ENCODE data around the gene USP7. TPM values are rescaled to one million over a fixed set of nuclear protein-coding genes. Genes with fewer than 3 reads are reported as not detected.

The USP7 gene
- total and polyA plus RNA-seq, 4 donors = 19.7 to 174 (median 56.0) TPM

DNA sequence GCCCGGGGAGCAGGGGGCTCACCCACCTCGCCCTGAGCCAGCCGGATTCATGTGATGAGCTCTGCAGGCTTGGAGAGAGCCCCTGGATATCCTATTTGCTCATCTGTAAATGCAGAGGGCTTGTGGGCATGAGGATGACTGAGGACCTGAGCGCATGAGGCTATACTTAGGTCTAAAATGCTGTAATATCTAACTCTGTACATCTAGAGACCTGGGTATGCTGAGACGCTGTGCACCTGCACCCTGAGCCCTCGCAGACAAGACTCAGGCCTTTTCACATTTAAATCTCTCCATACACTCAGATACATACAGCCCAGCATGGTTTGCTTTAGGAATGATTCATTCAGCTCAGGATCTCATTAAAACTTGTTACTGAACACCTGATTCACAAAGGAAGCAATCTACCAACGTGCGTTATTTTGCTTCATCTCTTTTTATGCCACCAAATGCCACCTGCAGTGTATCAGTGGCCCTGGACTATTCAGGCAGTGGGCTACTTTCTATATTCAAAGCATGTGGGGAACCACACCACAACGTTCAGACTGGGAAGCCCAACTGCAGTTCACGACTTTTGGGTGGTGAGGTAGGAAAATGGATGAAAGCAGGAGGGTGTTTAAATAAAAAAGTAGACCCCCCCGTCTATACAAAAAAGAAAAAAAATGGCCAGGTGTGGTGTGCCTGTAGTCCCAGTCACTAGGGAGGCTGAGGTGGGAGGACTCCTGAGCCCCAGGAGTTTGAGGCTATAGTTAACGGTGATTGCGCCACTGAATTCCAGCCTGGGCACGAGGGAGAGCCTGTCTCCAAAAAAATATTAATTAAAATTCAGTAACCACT lies 12.0 kb downstream of the USP7 start:
- 70 to 72% methylated on average over 14 of the region's 14 CpGs for WGBS, 2 donors
- no peak overlapping the region for H3K27ac ChIP-seq (ENCODE audit: low read depth in 1 of 2, low read length in 1 of 2)

DNA sequence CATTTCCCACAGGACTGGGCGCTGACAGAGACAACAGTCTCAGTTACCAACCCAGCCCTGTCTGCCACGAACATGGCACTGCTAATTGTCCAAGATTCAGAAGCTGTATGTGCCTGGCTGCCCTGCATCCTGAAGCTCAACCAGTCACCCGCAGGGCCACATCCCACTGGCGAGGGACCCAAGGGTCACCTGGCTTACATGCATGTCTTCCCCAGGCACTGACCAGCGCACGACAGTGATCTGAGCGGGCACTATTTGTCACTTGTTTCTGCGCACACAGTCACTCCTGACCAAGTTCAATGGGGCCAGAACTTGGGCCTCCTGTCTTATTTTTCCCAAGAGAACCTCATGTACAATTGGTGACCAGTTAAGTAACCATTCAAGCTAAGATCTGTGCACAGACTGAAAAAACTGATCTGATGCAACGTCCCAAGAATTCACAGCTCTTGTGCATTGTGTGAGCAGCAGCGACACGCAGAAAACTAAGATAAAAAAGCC lies 13.1 kb downstream of the USP7 start:
- ATAC-seq (ENCODE audit: insufficient read depth, low FRiP score) (no peak), DNase-seq (peak in 2 of 3 donors; percentile 31 to 49)
- Histone ChIP-seq H3K36me3 (ENCODE audit: control insufficient read depth in 4 of 4, insufficient read depth in 4 of 4, low read length in 4 of 4) (no peaks in the 10 kb centered on the region), H3K27me3 (ENCODE audit: control insufficient read depth in 3 of 3, insufficient read depth in 3 of 3, low read length in 2 of 3) (no peaks in the 10 kb centered on the region), H3K4me1 (ENCODE audit: control insufficient read depth in 5 of 5, insufficient read depth in 5 of 5, low read length in 5 of 5) (peaks cover 12 to 40% (median 18%) of the 10 kb centered on the region in 5 donors), H3K4me3 (no peak overlapping the region), H3K9ac (ENCODE audit: insufficient read depth in 1 of 2, low read length in 2 of 2) (peak overlapping the region in 1 of 2 donors; percentile 19), H3K27ac (ENCODE audit: low read depth in 1 of 2, low read length in 1 of 2) (no peak overlapping the region), H3K9me3 (ENCODE audit: control insufficient read depth in 4 of 4, insufficient read depth in 3 of 4, low read length in 3 of 4) (no peaks in the 10 kb centered on the region)
- WGBS, 2 donors = 81 to 83% methylated on average over 11 of the region's 11 CpGs
- TF ChIP-seq, protein P1, sequence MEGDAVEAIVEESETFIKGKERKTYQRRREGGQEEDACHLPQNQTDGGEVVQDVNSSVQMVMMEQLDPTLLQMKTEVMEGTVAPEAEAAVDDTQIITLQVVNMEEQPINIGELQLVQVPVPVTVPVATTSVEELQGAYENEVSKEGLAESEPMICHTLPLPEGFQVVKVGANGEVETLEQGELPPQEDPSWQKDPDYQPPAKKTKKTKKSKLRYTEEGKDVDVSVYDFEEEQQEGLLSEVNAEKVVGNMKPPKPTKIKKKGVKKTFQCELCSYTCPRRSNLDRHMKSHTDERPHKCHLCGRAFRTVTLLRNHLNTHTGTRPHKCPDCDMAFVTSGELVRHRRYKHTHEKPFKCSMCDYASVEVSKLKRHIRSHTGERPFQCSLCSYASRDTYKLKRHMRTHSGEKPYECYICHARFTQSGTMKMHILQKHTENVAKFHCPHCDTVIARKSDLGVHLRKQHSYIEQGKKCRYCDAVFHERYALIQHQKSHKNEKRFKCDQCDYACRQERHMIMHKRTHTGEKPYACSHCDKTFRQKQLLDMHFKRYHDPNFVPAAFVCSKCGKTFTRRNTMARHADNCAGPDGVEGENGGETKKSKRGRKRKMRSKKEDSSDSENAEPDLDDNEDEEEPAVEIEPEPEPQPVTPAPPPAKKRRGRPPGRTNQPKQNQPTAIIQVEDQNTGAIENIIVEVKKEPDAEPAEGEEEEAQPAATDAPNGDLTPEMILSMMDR (IDR thresholded peaks at IDR 0.05; ENCODE audit: control extremely low read depth, extremely low read depth) = no peak

More for the DNA sequence above, 12.0 kb downstream of the USP7 start:
- no peak for ATAC-seq (ENCODE audit: insufficient read depth, low FRiP score)
- H3K4me3 ChIP-seq = no peak overlapping the region
- TF ChIP-seq, protein P1 (IDR thresholded peaks at IDR 0.05; ENCODE audit: control extremely low read depth, extremely low read depth) = no peak
- H3K27me3 ChIP-seq (ENCODE audit: control insufficient read depth in 3 of 3, insufficient read depth in 3 of 3, low read length in 2 of 3) = no peaks in the 10 kb centered on the region
- no peak for DNase-seq
- H3K36me3 ChIP-seq (ENCODE audit: control insufficient read depth in 4 of 4, insufficient read depth in 4 of 4, low read length in 4 of 4) = no peaks in the 10 kb centered on the region
- peaks cover 12 to 46% (median 23%) of the 10 kb centered on the region in 5 donors for H3K4me1 ChIP-seq (ENCODE audit: control insufficient read depth in 5 of 5, insufficient read depth in 5 of 5, low read length in 5 of 5)
- no peak overlapping the region for H3K9ac ChIP-seq (ENCODE audit: insufficient read depth in 1 of 2, low read length in 2 of 2)
- H3K9me3 ChIP-seq (ENCODE audit: control insufficient read depth in 4 of 4, insufficient read depth in 3 of 4, low read length in 3 of 4) = no peaks in the 10 kb centered on the region

DNA sequence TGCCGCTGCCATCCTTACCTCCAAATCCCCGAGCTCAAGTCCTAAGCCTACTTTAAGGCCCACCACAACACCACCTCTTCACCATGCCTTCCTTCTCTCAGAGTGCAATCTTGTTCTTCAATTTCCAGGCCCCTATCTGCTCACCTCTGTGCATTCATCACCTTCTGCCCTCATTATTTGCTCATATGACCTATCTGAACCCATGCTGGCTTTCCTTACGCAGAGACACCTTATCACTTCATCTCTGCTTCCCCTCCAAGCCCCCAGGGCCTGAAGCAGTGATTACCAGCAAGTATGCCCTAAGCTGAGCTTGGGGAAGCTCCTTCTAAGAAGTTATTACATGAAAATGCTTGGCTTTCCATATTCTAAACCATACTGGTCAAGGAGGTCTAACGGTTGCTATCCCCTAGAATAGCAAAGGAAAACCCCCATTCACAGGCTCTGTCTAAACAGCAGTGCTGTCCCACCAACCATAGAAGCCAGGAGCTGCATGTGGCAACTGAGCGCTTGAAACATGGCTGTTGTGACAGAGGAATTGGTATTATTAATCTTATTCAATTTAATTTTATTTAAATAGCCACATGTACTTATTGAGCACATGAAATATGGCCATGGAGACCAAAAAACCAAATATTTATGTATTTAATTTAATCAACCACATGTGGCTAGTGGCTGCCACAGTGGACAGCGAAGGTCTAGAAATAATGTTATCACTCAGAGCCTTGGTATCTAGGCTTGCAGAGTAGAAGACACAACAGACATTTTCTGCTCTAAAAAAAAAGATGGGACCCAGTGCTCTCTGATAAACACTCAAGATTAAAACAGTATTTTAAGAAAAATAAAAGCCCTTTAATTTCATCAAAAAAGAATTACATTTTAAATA lies 13.9 kb downstream of the USP7 start:
- Histone ChIP-seq H3K27ac (ENCODE audit: low read depth in 1 of 2, low read length in 1 of 2) (no peak overlapping the region), H3K27me3 (ENCODE audit: control insufficient read depth in 3 of 3, insufficient read depth in 3 of 3, low read length in 2 of 3) (no peaks in the 10 kb centered on the region), H3K4me3 (no peak overlapping the region), H3K36me3 (ENCODE audit: control insufficient read depth in 4 of 4, insufficient read depth in 4 of 4, low read length in 4 of 4) (no peaks in the 10 kb centered on the region), H3K9ac (ENCODE audit: insufficient read depth in 1 of 2, low read length in 2 of 2) (no peak overlapping the region), H3K4me1 (ENCODE audit: control insufficient read depth in 5 of 5, insufficient read depth in 5 of 5, low read length in 5 of 5) (peaks cover 12 to 36% (median 18%) of the 10 kb centered on the region in 5 donors), H3K9me3 (ENCODE audit: control insufficient read depth in 4 of 4, insufficient read depth in 3 of 4, low read length in 3 of 4) (no peaks in the 10 kb centered on the region)
- WGBS, 2 donors = 80 to 81% methylated on average over 6 of the region's 6 CpGs
- ATAC-seq (ENCODE audit: insufficient read depth, low FRiP score) = no peak
- DNase-seq = no peak
- TF ChIP-seq, protein P1 (IDR thresholded peaks at IDR 0.05; ENCODE audit: control extremely low read depth, extremely low read depth) = no peak

Data from lung (tissue), 12 donors.